ENCODE measurements around the gene SYT14. TPM values are rescaled to one million over a fixed set of nuclear protein-coding genes. Genes with fewer than 3 reads are reported as not detected.

Gene SYT14
- total RNA-seq, 2 donors from 2014 or later: not detected

Other genes with a start within 250 kb of the SYT14 start
- gene HSD11B1, start 233.4 kb upstream of the SYT14 start, total RNA-seq: under 1 TPM in 1 of 2 donors, not detected in 1; 0.43 TPM
- 100 to 1,000 TPM; 157 to 185 TPM for gene TRAF3IP3, start 182.2 kb upstream of the SYT14 start, total RNA-seq
- gene C1orf74, start 153.7 kb upstream of the SYT14 start, total RNA-seq: 1 to 10 TPM; 2.5 to 3.0 TPM
- 1 to 10 TPM; 1.5 to 8.6 TPM for gene IRF6, start 132.1 kb upstream of the SYT14 start, total RNA-seq
- 10 to 100 TPM in 1 of 2 donors, 1 to 10 TPM in 1; 8.5 to 12.6 TPM for gene UTP25, start 110.2 kb upstream of the SYT14 start, total RNA-seq

Measured in natural killer cell treated with Interleukin-12 subunit alpha and Interleukin-12 subunit beta and Interleukin-15 and Interleukin-18, amount 100 ng/mL, for 72 hours (primary cell).